GM23338 (cell line): ENCODE results near the gene ULK4. TPM values are rescaled to one million over a fixed set of nuclear protein-coding genes. Genes with fewer than 3 reads are reported as not detected.

ENCODE experiments used
- ATAC-seq: fragments of 200-7000 bp; cut with Tn5 transposase; 3 replicates; pipeline ENCODE4 v1.9.1; 2020
- DNase-seq: peaks from one replicate; pipeline ENCODE4 v3.0.0-alpha.2; 2015; ENCODE audit warnings: low spot score
- H2AFZ ChIP-seq: fragments of 200-600 bp; sonication (generic); 2 replicates; pipeline ENCODE4 v1.8.0; 2016; ENCODE audit warnings: antibody characterized with exemption, mild to moderate bottlenecking, moderate library complexity
- H3F3A ChIP-seq: fragments of 200-600 bp; sonication (generic); replicated peaks from 2 replicates; pipeline ENCODE4 v1.8.0; 2017; ENCODE audit warnings: antibody characterized with exemption, mixed run types, low read depth
- H3K27ac ChIP-seq: fragments of 200-600 bp; sonication (generic); 2 replicates; pipeline ENCODE4 v1.6.1; 2016; ENCODE audit warnings: low read depth
- H3K27me3 ChIP-seq: fragments of 200-600 bp; sonication (generic); 2 replicates; pipeline ENCODE4 v1.8.0; 2016; ENCODE audit warnings: mild to moderate bottlenecking, mixed run types, moderate library complexity; ENCODE audit not compliant: insufficient read depth
- H3K36me3 ChIP-seq: fragments of 200-600 bp; sonication (generic); 2 replicates; pipeline ENCODE4 v1.8.0; 2016; ENCODE audit warnings: mild to moderate bottlenecking; ENCODE audit not compliant: insufficient read depth
- H3K4me1 ChIP-seq: fragments of 200-600 bp; sonication (generic); 2 replicates; pipeline ENCODE4 v1.8.0; 2016; ENCODE audit warnings: mild to moderate bottlenecking, moderate library complexity; ENCODE audit not compliant: insufficient read depth
- H3K4me2 ChIP-seq: fragments of 200-600 bp; sonication (generic); 2 replicates; pipeline ENCODE4 v1.7.1; 2017; ENCODE audit warnings: mixed run types
- H3K4me3 ChIP-seq: fragments of 200-600 bp; sonication (generic); 2 replicates; pipeline ENCODE4 v1.6.1; 2016; ENCODE audit warnings: mixed run types
- H3K79me2 ChIP-seq: fragments of 200-600 bp; sonication (generic); replicated peaks from 2 replicates; pipeline ENCODE4 v1.8.0; 2017; ENCODE audit warnings: mild to moderate bottlenecking; ENCODE audit not compliant: insufficient read depth
- H3K9me2 ChIP-seq: fragments of 200-600 bp; sonication (generic); 2 replicates; pipeline ENCODE4 v1.8.0; 2017; ENCODE audit not compliant: insufficient read depth
- H4K20me1 ChIP-seq: fragments of 200-600 bp; sonication (generic); replicated peaks from 2 replicates; pipeline ENCODE4 v1.8.0; 2017; ENCODE audit warnings: mild to moderate bottlenecking; ENCODE audit not compliant: insufficient read depth
- H3K27ac Mint-ChIP-seq: 2 replicates; pipeline ENCODE4 v1.8.0; 2020; ENCODE audit warnings: inconsistent platforms, mild to moderate bottlenecking, moderate library complexity, mixed read lengths
- H3K27me3 Mint-ChIP-seq: 3 replicates; pipeline ENCODE4 v1.8.0; 2022; ENCODE audit warnings: low read depth, mild to moderate bottlenecking, moderate library complexity, mixed read lengths, inconsistent platforms; ENCODE audit not compliant: insufficient read depth, poor library complexity
- H3K36me3 Mint-ChIP-seq: 3 replicates; pipeline ENCODE4 v1.8.0; 2021; ENCODE audit warnings: low read depth, mild to moderate bottlenecking, inconsistent platforms, moderate library complexity, mixed read lengths
- H3K4me1 Mint-ChIP-seq: 3 replicates; pipeline ENCODE4 v1.8.0; 2020; ENCODE audit warnings: mild to moderate bottlenecking, inconsistent platforms, mixed read lengths
- H3K4me3 Mint-ChIP-seq: 3 replicates; pipeline ENCODE4 v1.8.0; 2021; ENCODE audit warnings: moderate library complexity, mild to moderate bottlenecking, inconsistent platforms, mixed read lengths
- H3K9me3 Mint-ChIP-seq: 3 replicates; pipeline ENCODE4 v1.8.0; 2020; ENCODE audit warnings: moderate library complexity, mild to moderate bottlenecking, inconsistent platforms, mixed read lengths
- EZH2phosphoT487 ChIP-seq: fragments of 200-600 bp; sonication (generic); IDR thresholded peaks from one replicate; pipeline ENCODE4 v1.8.1; 2018; ENCODE audit warnings: antibody characterized with exemption; ENCODE audit not compliant: unreplicated experiment
- JUNB ChIP-seq: IDR thresholded peaks from one replicate; pipeline ENCODE4 v1.6.1; 2016; ENCODE audit warnings: antibody characterized with exemption; ENCODE audit not compliant: unreplicated experiment
- POLR2AphosphoS5 ChIP-seq: IDR thresholded peaks from 2 replicates; pipeline ENCODE4 v1.6.1; 2016; ENCODE audit warnings: antibody characterized with exemption, low read depth
- STAT1 ChIP-seq: IDR thresholded peaks from one replicate; pipeline ENCODE4 v1.6.1; 2016; ENCODE audit warnings: antibody characterized with exemption; ENCODE audit not compliant: unreplicated experiment
- ZNF331 ChIP-seq: fragments of 250-450 bp; sonication (Bioruptor Pico); IDR thresholded peaks from 2 replicates; pipeline ENCODE4 v1.5.0; 2020; ENCODE audit warnings: low read depth, mild to moderate bottlenecking, moderate library complexity
- polyA plus RNA-seq: library from polyadenylated mRNA; unstranded; fragments of >200 nt; fragmentation: Nextera tagmentation; extraction: Ambion mirVana; gene quantifications from 2 replicates; pipeline ENCODE4 v1.2.1, GENCODE V29; 2016
- total RNA-seq: library from RNA; depleted of rRNA; stranded (reverse); fragments of >200 nt; shearing (Covaris generic); gene quantifications from 2 replicates; pipeline ENCODE4 v1.2.3, GENCODE V29; 2014
- TF ChIP-seq, protein P1 (sequence below): fragments of 250-450 bp; sonication (Bioruptor Pico); IDR thresholded peaks from 2 replicates; pipeline ENCODE4 v1.5.0; 2020; ENCODE audit warnings: mild to moderate bottlenecking, moderate library complexity
- TF ChIP-seq, protein P2 (sequence below): IDR thresholded peaks from one replicate; pipeline ENCODE4 v1.6.1; 2018; ENCODE audit warnings: antibody characterized with exemption; ENCODE audit not compliant: unreplicated experiment

Gene ULK4
- total and polyA plus RNA-seq, 2 experiments from 2014 or later = 20.8 to 41.4 TPM

DNA sequence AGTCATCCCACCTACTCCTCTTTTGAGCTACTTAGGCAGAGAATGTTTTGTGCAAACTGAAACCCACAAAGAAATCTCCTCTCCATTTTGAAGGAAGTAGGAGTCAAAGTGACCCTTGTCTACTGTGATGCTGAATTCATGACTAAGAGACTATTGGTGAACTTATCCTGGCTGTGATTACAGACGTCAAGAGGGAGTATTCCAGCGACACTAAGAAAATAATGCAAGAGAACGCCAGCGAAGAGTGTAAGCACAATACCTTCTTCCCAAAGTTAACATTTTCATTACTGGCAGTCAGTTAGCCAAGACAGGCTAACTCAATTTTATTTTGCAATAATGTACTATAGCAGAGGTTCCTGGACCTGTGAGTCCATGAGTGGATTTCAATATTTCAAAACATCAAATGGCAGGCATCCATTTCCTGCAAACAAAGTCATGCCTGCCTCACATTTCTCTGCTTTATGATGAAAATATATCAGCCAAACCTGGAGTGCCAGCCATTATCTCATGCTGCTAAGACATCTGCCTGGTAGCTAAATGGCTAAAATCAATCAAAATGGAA lies 703.6 kb downstream of the ULK4 start:
- H3K4me2 ChIP-seq = no peak overlapping the region
- no peaks in the 10 kb centered on the region for H4K20me1 ChIP-seq
- H3K4me3 ChIP-seq = no peak overlapping the region
- H3K9me2 ChIP-seq = peaks cover 14% of the 10 kb centered on the region; the same call in 1 of the 2 replicates
- no peak overlapping the region for H3K27ac Mint-ChIP-seq
- no peaks in the 10 kb centered on the region for H3K9me3 Mint-ChIP-seq
- no peaks in the 10 kb centered on the region for H3K27me3 Mint-ChIP-seq
- peaks cover 8% of the 10 kb centered on the region; the same call in 2 of the 3 replicates for H3K4me1 Mint-ChIP-seq
- H3K79me2 ChIP-seq = no peaks in the 10 kb centered on the region
- peaks cover 3% of the 10 kb centered on the region; the same call in 1 of the 2 replicates for H3K4me1 ChIP-seq
- H3K27ac ChIP-seq = no peak overlapping the region
- DNase-seq = no peak
- H3K36me3 ChIP-seq = no peaks in the 10 kb centered on the region; the same call in 1 of the 2 replicates
- H3F3A ChIP-seq = no peaks in the 10 kb centered on the region
- H3K4me3 Mint-ChIP-seq = no peak overlapping the region
- no peak for TF ChIP-seq POLR2AphosphoS5
- no peak overlapping the region for H2AFZ ChIP-seq
- ATAC-seq = no peak
- H3K27me3 ChIP-seq = no peaks in the 10 kb centered on the region
- H3K36me3 Mint-ChIP-seq = peaks cover 3% of the 10 kb centered on the region; the same call in 1 of the 3 replicates

DNA sequence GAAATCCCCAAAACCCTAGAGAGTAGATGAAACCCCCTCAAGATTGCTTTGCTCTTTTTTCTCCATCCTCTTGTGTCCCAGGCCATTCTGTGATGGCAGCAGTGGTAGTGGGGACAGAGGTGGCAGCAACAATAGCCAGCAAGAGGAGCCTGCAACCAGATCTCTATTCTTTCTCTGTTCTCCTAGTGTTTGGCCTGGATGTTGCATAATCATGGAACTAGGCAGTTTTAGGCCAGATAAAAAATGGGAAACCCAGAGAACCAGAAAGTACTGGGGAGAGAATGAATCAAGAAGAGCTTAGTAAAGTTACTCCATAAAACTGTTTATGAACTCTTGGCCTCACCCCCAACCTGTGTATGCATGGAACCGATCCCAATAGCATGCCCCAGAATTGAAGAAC lies 710.3 kb downstream of the ULK4 start:
- Mint-ChIP-seq H3K9me3 (no peaks in the 10 kb centered on the region), H3K4me1 (peaks cover 11% of the 10 kb centered on the region; the same call in 2 of the 3 replicates), H3K4me3 (no peak overlapping the region), H3K27me3 (peaks cover 2% of the 10 kb centered on the region), H3K36me3 (no peaks in the 10 kb centered on the region), H3K27ac (no peak overlapping the region)
- H3K27ac ChIP-seq = no peak overlapping the region
- H3K36me3 ChIP-seq = no peaks in the 10 kb centered on the region
- TF ChIP-seq ZNF331 (CRISPR knock-in tag) = no peak
- TF ChIP-seq EZH2phosphoT487 = no peak
- TF ChIP-seq JUNB = no peak
- TF ChIP-seq, protein P1, sequence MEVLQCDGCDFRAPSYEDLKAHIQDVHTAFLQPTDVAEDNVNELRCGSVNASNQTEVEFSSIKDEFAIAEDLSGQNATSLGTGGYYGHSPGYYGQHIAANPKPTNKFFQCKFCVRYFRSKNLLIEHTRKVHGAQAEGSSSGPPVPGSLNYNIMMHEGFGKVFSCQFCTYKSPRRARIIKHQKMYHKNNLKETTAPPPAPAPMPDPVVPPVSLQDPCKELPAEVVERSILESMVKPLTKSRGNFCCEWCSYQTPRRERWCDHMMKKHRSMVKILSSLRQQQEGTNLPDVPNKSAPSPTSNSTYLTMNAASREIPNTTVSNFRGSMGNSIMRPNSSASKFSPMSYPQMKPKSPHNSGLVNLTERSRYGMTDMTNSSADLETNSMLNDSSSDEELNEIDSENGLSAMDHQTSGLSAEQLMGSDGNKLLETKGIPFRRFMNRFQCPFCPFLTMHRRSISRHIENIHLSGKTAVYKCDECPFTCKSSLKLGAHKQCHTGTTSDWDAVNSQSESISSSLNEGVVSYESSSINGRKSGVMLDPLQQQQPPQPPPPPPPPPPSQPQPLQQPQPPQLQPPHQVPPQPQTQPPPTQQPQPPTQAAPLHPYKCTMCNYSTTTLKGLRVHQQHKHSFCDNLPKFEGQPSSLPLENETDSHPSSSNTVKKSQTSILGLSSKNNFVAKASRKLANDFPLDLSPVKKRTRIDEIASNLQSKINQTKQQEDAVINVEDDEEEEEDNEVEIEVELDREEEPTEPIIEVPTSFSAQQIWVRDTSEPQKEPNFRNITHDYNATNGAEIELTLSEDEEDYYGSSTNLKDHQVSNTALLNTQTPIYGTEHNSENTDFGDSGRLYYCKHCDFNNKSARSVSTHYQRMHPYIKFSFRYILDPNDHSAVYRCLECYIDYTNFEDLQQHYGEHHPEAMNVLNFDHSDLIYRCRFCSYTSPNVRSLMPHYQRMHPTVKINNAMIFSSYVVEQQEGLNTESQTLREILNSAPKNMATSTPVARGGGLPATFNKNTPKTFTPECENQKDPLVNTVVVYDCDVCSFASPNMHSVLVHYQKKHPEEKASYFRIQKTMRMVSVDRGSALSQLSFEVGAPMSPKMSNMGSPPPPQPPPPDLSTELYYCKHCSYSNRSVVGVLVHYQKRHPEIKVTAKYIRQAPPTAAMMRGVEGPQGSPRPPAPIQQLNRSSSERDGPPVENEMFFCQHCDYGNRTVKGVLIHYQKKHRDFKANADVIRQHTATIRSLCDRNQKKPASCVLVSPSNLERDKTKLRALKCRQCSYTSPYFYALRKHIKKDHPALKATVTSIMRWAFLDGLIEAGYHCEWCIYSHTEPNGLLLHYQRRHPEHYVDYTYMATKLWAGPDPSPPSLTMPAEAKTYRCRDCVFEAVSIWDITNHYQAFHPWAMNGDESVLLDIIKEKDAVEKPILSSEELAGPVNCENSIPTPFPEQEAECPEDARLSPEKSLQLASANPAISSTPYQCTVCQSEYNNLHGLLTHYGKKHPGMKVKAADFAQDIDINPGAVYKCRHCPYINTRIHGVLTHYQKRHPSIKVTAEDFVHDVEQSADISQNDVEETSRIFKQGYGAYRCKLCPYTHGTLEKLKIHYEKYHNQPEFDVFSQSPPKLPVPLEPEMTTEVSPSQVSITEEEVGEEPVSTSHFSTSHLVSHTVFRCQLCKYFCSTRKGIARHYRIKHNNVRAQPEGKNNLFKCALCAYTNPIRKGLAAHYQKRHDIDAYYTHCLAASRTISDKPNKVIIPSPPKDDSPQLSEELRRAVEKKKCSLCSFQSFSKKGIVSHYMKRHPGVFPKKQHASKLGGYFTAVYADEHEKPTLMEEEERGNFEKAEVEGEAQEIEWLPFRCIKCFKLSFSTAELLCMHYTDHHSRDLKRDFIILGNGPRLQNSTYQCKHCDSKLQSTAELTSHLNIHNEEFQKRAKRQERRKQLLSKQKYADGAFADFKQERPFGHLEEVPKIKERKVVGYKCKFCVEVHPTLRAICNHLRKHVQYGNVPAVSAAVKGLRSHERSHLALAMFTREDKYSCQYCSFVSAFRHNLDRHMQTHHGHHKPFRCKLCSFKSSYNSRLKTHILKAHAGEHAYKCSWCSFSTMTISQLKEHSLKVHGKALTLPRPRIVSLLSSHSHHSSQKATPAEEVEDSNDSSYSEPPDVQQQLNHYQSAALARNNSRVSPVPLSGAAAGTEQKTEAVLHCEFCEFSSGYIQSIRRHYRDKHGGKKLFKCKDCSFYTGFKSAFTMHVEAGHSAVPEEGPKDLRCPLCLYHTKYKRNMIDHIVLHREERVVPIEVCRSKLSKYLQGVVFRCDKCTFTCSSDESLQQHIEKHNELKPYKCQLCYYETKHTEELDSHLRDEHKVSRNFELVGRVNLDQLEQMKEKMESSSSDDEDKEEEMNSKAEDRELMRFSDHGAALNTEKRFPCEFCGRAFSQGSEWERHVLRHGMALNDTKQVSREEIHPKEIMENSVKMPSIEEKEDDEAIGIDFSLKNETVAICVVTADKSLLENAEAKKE = no peak
- TF ChIP-seq, protein P2, sequence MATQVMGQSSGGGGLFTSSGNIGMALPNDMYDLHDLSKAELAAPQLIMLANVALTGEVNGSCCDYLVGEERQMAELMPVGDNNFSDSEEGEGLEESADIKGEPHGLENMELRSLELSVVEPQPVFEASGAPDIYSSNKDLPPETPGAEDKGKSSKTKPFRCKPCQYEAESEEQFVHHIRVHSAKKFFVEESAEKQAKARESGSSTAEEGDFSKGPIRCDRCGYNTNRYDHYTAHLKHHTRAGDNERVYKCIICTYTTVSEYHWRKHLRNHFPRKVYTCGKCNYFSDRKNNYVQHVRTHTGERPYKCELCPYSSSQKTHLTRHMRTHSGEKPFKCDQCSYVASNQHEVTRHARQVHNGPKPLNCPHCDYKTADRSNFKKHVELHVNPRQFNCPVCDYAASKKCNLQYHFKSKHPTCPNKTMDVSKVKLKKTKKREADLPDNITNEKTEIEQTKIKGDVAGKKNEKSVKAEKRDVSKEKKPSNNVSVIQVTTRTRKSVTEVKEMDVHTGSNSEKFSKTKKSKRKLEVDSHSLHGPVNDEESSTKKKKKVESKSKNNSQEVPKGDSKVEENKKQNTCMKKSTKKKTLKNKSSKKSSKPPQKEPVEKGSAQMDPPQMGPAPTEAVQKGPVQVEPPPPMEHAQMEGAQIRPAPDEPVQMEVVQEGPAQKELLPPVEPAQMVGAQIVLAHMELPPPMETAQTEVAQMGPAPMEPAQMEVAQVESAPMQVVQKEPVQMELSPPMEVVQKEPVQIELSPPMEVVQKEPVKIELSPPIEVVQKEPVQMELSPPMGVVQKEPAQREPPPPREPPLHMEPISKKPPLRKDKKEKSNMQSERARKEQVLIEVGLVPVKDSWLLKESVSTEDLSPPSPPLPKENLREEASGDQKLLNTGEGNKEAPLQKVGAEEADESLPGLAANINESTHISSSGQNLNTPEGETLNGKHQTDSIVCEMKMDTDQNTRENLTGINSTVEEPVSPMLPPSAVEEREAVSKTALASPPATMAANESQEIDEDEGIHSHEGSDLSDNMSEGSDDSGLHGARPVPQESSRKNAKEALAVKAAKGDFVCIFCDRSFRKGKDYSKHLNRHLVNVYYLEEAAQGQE = no peak
- TF ChIP-seq POLR2AphosphoS5 = no peak
- TF ChIP-seq STAT1 = no peak
- no peak overlapping the region for H3K4me3 ChIP-seq
- H3K4me1 ChIP-seq = no peaks in the 10 kb centered on the region
- no peaks in the 10 kb centered on the region for H4K20me1 ChIP-seq
- ATAC-seq (no peak), DNase-seq (no peak)
- H3K27me3 ChIP-seq = no peaks in the 10 kb centered on the region
- no peaks in the 10 kb centered on the region for H3F3A ChIP-seq
- no peak overlapping the region for H3K4me2 ChIP-seq
- H2AFZ ChIP-seq = no peak overlapping the region
- H3K9me2 ChIP-seq = no peaks in the 10 kb centered on the region
- H3K79me2 ChIP-seq = no peaks in the 10 kb centered on the region
